Measurements from ENCODE around the gene HSPB3.

Gene HSPB3

GRCh38 chr5:54443270-54443669 is 12.2 kb upstream of the HSPB3 start:
- TF ChIP-seq CTCF (IDR thresholded peaks at IDR 0.05; ENCODE audit: borderline replicate concordance, extremely low read depth, low read length, poor library complexity, severe bottlenecking) (peak; percentile 45), EZH2 (IDR thresholded peaks at IDR 0.05; ENCODE audit: borderline replicate concordance, low read depth, low read length, severe bottlenecking) (no peak)
- Histone ChIP-seq H4K20me1 (ENCODE audit: insufficient read depth, low read length) (no peaks in the 10 kb centered on the region), H3K27me3 (ENCODE audit: insufficient read depth, low read length, poor library complexity) (no peaks in the 10 kb centered on the region), H3K27ac (ENCODE audit: low read length) (no peak overlapping the region), H3K9me3 (ENCODE audit: insufficient read depth, low read length, severe bottlenecking) (no peaks in the 10 kb centered on the region), H2AFZ (ENCODE audit: low read depth, low read length) (no peak overlapping the region), H3K36me3 (ENCODE audit: insufficient read depth, low read length) (no peaks in the 10 kb centered on the region), H3K4me2 (ENCODE audit: insufficient read depth, low read length) (no peak overlapping the region), H3K79me2 (ENCODE audit: insufficient read depth, low read length) (no peaks in the 10 kb centered on the region), H3K4me3 (ENCODE audit: low read depth in 1 of 2, low read length in 2 of 2) (no peak overlapping the region), H3K4me1 (ENCODE audit: insufficient read depth, low read length) (peaks cover 18% of the 10 kb centered on the region), H3K9ac (ENCODE audit: low read depth, low read length) (no peak overlapping the region)
- ATAC-seq (ENCODE audit: insufficient read depth, low read depth) (no peak), DNase-seq (no peak)

GRCh38 chr5:54445691-54446378 is 9.7 kb upstream of the HSPB3 start:
- peaks cover 5% of the 10 kb centered on the region for H3K4me1 ChIP-seq (ENCODE audit: insufficient read depth, low read length)
- TF ChIP-seq CTCF (IDR thresholded peaks at IDR 0.05; ENCODE audit: borderline replicate concordance, extremely low read depth, low read length, poor library complexity, severe bottlenecking) (no peak), EZH2 (IDR thresholded peaks at IDR 0.05; ENCODE audit: borderline replicate concordance, low read depth, low read length, severe bottlenecking) (no peak)

GRCh38 chr5:54446379-54446732 is 9.1 kb upstream of the HSPB3 start:
- Histone ChIP-seq H3K4me2 (ENCODE audit: insufficient read depth, low read length) (no peak overlapping the region), H3K79me2 (ENCODE audit: insufficient read depth, low read length) (no peaks in the 10 kb centered on the region), H2AFZ (ENCODE audit: low read depth, low read length) (no peak overlapping the region), H3K4me3 (ENCODE audit: low read depth in 1 of 2, low read length in 2 of 2) (no peak overlapping the region), H4K20me1 (ENCODE audit: insufficient read depth, low read length) (no peaks in the 10 kb centered on the region), H3K27ac (ENCODE audit: low read length) (no peak overlapping the region), H3K36me3 (ENCODE audit: insufficient read depth, low read length) (no peaks in the 10 kb centered on the region), H3K9ac (ENCODE audit: low read depth, low read length) (no peak overlapping the region), H3K9me3 (ENCODE audit: insufficient read depth, low read length, severe bottlenecking) (no peaks in the 10 kb centered on the region), H3K27me3 (ENCODE audit: insufficient read depth, low read length, poor library complexity) (no peaks in the 10 kb centered on the region), H3K4me1 (ENCODE audit: insufficient read depth, low read length) (peaks cover under 1% of the 10 kb centered on the region; the same call in 1 of the 2 replicates)
- no peak for ATAC-seq (ENCODE audit: insufficient read depth, low read depth)
- no peak for DNase-seq
- TF ChIP-seq CTCF (IDR thresholded peaks at IDR 0.05; ENCODE audit: borderline replicate concordance, extremely low read depth, low read length, poor library complexity, severe bottlenecking) (no peak), EZH2 (IDR thresholded peaks at IDR 0.05; ENCODE audit: borderline replicate concordance, low read depth, low read length, severe bottlenecking) (no peak)

More at GRCh38 chr5:54445691-54446378, 9.7 kb upstream of the HSPB3 start:
- Histone ChIP-seq H3K4me2 (ENCODE audit: insufficient read depth, low read length) (no peak overlapping the region), H3K9me3 (ENCODE audit: insufficient read depth, low read length, severe bottlenecking) (no peaks in the 10 kb centered on the region), H3K36me3 (ENCODE audit: insufficient read depth, low read length) (no peaks in the 10 kb centered on the region), H3K27me3 (ENCODE audit: insufficient read depth, low read length, poor library complexity) (no peaks in the 10 kb centered on the region), H2AFZ (ENCODE audit: low read depth, low read length) (no peak overlapping the region), H4K20me1 (ENCODE audit: insufficient read depth, low read length) (no peaks in the 10 kb centered on the region), H3K27ac (ENCODE audit: low read length) (no peak overlapping the region), H3K4me3 (ENCODE audit: low read depth in 1 of 2, low read length in 2 of 2) (no peak overlapping the region), H3K79me2 (ENCODE audit: insufficient read depth, low read length) (no peaks in the 10 kb centered on the region), H3K9ac (ENCODE audit: low read depth, low read length) (no peak overlapping the region)
- ATAC-seq (ENCODE audit: insufficient read depth, low read depth) (no peak), DNase-seq (no peak)

All from DND-41 (cell line).